Amniotic stem cell (primary cell): ENCODE results near the gene NAPA.

Source experiments
- DNase-seq: peaks from one replicate; lab custom pipeline; 2025; lab: John Stamatoyannopoulos, UW

NAPA gene

GRCh38 chr19:47458672-47459071 lies 56.2 kb downstream of the NAPA start:
- no peak for DNase-seq

GRCh38 chr19:47456721-47457474 lies 58.0 kb downstream of the NAPA start:
- DNase-seq, result no peak

- DNase-seq, result no peak
These were observed 64.4 kb downstream of the NAPA start for GRCh38 chr19:47450478-47450877.

DNA sequence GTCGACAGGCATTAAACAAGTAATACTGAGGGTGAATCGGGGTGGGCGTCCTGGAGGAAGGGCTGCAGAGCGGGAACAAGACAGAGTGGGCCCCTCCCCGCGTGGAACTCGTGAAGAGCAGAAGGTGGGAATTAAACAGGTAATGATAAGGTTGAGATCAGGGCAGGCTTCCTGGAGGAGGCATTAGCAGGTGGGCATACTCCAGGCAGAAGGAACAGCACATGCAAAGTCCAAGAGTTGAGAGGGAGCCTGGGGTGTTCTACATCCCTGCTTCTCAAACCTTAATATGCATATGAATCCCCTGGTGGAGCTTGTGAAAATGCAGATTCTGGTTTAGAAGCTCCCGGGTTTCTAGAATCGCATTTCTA lies 66.5 kb downstream of the NAPA start:
- DNase-seq, result no peak

GRCh38 chr19:47447470-47448359 lies 67.1 kb downstream of the NAPA start:
- DNase-seq, result no peak

DNA sequence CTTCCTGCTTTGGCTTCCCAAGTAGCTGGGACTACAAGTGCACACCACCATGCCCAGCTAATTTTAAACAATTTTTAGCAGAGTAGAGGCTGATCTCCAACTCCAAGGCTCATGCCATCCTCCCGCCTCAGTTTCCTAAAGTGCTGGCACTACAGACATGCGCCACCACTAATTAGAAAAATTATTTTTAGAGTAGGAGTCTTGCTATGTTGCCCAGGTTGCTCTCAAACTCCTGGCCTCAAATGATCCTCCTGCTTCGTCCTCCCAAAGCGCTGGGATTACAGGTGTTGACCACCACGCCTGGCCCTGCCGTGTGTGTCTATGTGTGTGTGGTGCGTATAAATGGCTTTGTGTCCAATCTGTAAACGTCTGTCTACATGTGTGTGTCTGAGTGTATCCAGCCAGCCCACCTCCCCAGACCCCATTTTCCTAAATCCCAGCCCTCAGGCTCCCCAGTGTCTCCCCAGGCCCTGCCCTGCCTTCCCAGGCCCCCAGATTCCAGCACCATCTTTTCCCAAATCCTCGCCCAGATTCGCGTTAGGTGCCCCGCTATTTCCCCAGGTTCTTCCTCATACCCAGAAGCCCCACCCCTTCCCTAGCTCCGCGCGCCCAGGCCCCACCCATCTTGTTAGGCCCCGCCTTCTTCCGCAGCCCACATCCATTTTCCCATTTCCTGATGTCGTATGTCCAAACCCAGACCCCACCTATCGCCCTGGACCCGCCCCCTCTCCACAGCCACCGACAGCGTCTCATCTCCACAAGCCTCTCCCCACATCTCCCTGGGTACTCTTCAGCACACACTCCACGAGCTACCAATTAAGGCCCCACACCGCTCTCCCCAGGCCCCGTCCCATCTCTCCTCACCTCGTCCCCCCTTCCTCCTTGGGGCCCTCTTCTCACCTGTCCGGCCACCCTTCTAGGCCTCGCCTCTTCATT lies 68.1 kb downstream of the NAPA start:
- no peak for DNase-seq

- no peak for DNase-seq
These were observed 68.9 kb downstream of the NAPA start for GRCh38 chr19:47445937-47446402.

- no peak for DNase-seq
These were observed 69.3 kb downstream of the NAPA start for GRCh38 chr19:47445527-47445926.

DNA sequence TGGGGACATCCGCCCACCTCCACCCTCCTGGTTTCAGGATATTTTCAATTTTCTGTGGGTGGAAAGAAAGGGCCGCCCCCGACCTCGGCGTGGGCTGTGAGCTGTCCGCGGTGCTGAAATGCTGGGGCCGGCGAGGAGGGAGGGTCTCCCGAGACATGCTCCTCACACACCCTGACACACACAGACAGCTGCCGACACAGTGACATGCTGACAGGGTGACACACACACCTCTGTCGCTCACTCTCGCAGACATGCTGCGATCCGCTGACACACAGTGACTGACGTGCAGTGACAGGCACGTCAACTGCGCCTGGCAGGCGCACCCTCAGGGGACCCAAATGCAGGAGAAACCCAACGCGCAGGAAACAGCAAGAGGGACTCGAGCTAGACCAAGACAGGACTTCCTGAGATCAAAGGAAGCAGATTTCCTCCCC lies 70.5 kb downstream of the NAPA start:
- no peak for DNase-seq

DNA sequence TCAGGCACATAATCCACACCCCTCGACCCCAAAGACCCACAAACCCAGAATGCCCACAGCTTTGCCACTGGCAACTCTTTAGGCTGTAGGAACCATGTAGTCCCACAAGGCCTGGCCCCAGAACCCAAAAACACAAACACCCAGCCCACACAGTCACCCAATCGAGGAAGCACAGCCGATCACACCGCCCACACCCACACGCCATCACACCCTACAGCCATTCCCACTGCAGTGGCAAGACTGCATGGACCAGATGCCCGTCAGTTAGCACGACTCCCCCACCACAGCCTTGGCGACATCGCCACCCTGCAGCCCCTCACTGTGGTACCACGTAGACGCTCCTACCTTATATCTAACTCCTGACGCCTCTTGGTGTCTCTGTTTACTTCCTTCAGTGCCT lies 71.5 kb downstream of the NAPA start:
- no peak for DNase-seq

DNA sequence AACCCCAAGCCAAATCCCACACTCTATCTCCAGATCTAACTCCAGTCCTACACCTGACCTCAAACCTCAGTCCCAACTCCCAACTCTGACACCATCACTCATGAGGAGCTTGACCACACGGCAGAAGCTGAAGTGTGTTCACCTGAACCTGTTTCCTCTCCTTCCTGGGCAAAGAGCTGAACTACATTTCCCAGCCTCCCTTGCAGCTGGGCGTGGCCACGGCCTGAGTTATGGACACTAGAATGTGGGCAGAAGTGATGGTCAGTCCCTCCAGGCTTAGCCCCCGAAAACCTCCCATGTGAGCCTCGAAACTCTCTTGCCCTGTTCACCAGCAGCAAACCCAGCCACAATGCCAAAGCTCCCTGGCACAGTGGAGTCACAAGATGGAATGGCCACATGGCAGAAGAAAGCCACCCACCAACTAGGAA lies 76.1 kb downstream of the NAPA start:
- DNase-seq, result no peak
